Right atrium auricular region (tissue), 2 donors: Measurements from ENCODE around the gene PPP2R2B. TPM values are rescaled to one million over a fixed set of nuclear protein-coding genes. Genes with fewer than 3 reads are reported as not detected.

Experiments
- DNase-seq: peaks from one replicate; pipeline ENCODE4 v3.0.0-alpha.2; 2019; ENCODE audit warnings: low spot score
- H3K27ac ChIP-seq, 2 donors: fragments of 200-600 bp; sonication (generic); 1 replicate in 1 of 2; 2 replicates in 1 of 2; pipeline ENCODE4 v1.5.1; 2016 to 2019
- H3K27me3 ChIP-seq, 2 donors: fragments of 200-600 bp; sonication (generic); one replicate each; pipeline versions ENCODE4 v1.5.1 to v1.6.0; 2017 to 2019
- H3K36me3 ChIP-seq: fragments of 200-600 bp; sonication (generic); one replicate; pipeline ENCODE4 v1.5.1; 2016
- H3K4me1 ChIP-seq, 2 donors: fragments of 200-600 bp; sonication (generic); one replicate each; pipeline versions ENCODE4 v1.5.1 to v1.6.0; 2017 to 2019
- H3K4me3 ChIP-seq, 2 donors: fragments of 200-600 bp; sonication (generic); 1 replicate in 1 of 2; 2 replicates in 1 of 2; pipeline ENCODE4 v1.5.1; 2017 to 2019; ENCODE audit warnings: mild to moderate bottlenecking in 1 of 2, moderate library complexity in 1 of 2
- H3K9me3 ChIP-seq, 2 donors: fragments of 200-600 bp; sonication (generic); one replicate each; pipeline ENCODE4 v1.5.1; 2019
- total RNA-seq, 2 donors: library from RNA; depleted of rRNA; stranded (reverse); fragments of >200 nt; gene quantifications; one replicate each; pipeline ENCODE4 v1.1.0, GENCODE V29; 2016
- TF ChIP-seq, protein P1 (sequence below), 2 donors: fragments of 200-600 bp; sonication (generic); IDR thresholded peaks; one replicate each; pipeline ENCODE4 v1.5.1; 2019; ENCODE audit warnings: antibody characterized with exemption in 2 of 2

The PPP2R2B gene
- total RNA-seq, 2 donors from 2014 or later, result 1.6 to 12.4 TPM

DNA sequence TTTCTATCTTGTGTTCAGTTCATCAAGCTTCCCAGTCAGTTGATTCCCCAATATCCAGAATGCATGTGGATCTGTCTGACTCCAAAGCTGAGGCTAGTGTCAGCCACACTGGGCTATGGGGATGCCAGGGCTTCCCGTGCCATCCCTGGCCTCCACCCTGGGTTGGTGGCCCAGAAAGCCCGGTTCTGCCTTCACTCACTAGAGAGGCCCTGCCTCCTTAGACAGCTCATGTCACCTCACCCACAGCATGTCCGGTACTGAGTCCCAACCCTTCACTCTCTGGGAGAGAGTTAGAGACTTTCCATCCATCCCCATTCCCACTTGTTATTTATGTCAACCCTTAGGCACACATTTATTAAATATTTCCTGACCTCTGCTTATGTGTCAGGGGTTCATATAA lies 243.1 kb downstream of the PPP2R2B start:
- Histone ChIP-seq H3K27me3 (no peaks in the 10 kb centered on the region), H3K9me3 (no peaks in the 10 kb centered on the region), H3K36me3 (no peaks in the 10 kb centered on the region), H3K27ac (no peak overlapping the region), H3K4me1 (no peaks in the 10 kb centered on the region), H3K4me3 (no peak overlapping the region)
- TF ChIP-seq, protein P1, sequence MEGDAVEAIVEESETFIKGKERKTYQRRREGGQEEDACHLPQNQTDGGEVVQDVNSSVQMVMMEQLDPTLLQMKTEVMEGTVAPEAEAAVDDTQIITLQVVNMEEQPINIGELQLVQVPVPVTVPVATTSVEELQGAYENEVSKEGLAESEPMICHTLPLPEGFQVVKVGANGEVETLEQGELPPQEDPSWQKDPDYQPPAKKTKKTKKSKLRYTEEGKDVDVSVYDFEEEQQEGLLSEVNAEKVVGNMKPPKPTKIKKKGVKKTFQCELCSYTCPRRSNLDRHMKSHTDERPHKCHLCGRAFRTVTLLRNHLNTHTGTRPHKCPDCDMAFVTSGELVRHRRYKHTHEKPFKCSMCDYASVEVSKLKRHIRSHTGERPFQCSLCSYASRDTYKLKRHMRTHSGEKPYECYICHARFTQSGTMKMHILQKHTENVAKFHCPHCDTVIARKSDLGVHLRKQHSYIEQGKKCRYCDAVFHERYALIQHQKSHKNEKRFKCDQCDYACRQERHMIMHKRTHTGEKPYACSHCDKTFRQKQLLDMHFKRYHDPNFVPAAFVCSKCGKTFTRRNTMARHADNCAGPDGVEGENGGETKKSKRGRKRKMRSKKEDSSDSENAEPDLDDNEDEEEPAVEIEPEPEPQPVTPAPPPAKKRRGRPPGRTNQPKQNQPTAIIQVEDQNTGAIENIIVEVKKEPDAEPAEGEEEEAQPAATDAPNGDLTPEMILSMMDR (IDR thresholded peaks at IDR 0.05), result no peak
- DNase-seq, result no peak

DNA sequence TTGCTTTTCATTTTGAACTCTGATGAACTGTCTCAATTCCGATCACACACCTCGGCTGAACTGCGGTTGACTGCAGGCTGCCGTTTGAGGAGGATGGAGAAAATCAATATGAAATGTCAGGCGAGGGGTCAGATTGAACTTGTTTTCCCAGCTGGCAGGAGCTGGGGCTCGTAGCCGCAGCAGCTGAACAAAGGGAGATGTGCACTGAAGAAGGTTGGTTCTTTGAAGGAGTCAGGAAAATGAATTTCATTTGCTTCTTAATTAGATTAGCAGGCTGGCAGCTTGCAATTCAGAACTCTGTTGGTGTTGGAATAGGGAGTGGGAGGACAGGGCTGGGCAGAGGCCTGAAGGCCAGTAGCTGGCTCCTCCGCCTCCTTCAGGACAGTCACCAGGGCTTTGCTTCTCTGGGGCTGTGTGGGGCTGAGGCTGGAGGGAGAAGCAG lies 245.2 kb downstream of the PPP2R2B start:
- Histone ChIP-seq H3K36me3 (no peaks in the 10 kb centered on the region), H3K4me1 (no peaks in the 10 kb centered on the region), H3K4me3 (no peak overlapping the region), H3K27ac (no peak overlapping the region), H3K9me3 (no peaks in the 10 kb centered on the region), H3K27me3 (no peaks in the 10 kb centered on the region)
- DNase-seq, result no peak
- TF ChIP-seq, protein P1 (IDR thresholded peaks at IDR 0.05), result no peak

- no peak overlapping the region for H3K4me3 ChIP-seq
- H3K9me3 ChIP-seq, result no peaks in the 10 kb centered on the region
- no peaks in the 10 kb centered on the region for H3K4me1 ChIP-seq
- H3K27me3 ChIP-seq, result no peaks in the 10 kb centered on the region
- no peak for DNase-seq
- H3K36me3 ChIP-seq, result no peaks in the 10 kb centered on the region
- H3K27ac ChIP-seq, result no peak overlapping the region
- TF ChIP-seq, protein P1 (IDR thresholded peaks at IDR 0.05), result no peak
These were observed 245.8 kb downstream of the PPP2R2B start for GRCh38 chr5:146632620-146633322.

GRCh38 chr5:146630472-146630871 lies 248.1 kb downstream of the PPP2R2B start:
- no peak for DNase-seq
- Histone ChIP-seq H3K9me3 (no peaks in the 10 kb centered on the region), H3K36me3 (no peaks in the 10 kb centered on the region), H3K4me1 (no peaks in the 10 kb centered on the region), H3K27me3 (no peaks in the 10 kb centered on the region), H3K4me3 (no peak overlapping the region), H3K27ac (no peak overlapping the region)
- TF ChIP-seq, protein P1 (IDR thresholded peaks at IDR 0.05), result no peak

DNA sequence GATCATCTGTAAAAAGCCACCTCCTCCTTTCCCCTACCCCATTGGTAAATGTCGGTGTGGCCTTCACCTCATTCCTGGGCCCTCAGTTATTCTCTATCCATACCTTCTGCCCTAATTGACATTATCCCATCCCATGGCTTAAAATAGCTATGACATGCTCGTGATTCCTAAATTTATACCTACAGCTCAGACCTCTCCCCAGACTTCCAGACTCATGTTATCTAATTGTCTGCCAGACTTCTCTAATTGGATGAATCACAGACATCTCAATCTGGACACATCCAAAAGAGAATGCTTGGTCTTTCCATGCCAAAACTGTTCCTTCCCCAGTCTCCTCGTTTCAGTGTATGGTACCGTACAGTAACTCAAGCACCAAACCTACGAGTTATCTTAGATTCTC lies 249.6 kb downstream of the PPP2R2B start:
- no peaks in the 10 kb centered on the region for H3K36me3 ChIP-seq
- DNase-seq, result no peak
- H3K27ac ChIP-seq, result no peak overlapping the region
- no peaks in the 10 kb centered on the region for H3K27me3 ChIP-seq
- H3K4me1 ChIP-seq, result no peaks in the 10 kb centered on the region
- TF ChIP-seq, protein P1 (IDR thresholded peaks at IDR 0.05), result no peak
- no peaks in the 10 kb centered on the region for H3K9me3 ChIP-seq
- no peak overlapping the region for H3K4me3 ChIP-seq

DNA sequence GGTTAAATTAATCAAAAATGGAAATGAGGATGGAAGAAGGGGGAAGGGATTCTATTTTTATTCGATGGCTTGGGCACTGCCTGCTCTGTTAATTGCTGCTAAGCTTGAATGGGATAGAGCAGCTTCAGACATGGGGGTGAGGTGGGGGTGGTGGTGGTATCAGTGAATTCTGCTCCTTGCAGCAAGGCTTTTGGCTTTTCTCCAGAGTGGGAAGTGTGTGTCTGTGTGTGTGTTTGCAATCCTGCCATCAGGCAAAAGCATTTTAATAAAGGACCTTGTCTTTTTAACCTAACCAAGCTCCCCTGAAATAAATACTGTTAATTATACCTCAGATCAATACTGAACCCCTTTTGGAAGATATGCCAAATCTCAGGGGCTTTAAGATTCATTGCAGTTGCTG lies 251.6 kb downstream of the PPP2R2B start:
- no peak overlapping the region for H3K4me3 ChIP-seq
- TF ChIP-seq, protein P1 (IDR thresholded peaks at IDR 0.05), result no peak
- no peak for DNase-seq
- no peaks in the 10 kb centered on the region for H3K36me3 ChIP-seq
- H3K27me3 ChIP-seq, result no peaks in the 10 kb centered on the region
- no peaks in the 10 kb centered on the region for H3K9me3 ChIP-seq
- no peaks in the 10 kb centered on the region for H3K4me1 ChIP-seq
- H3K27ac ChIP-seq, result no peak overlapping the region
